ENCODE measurements around the gene PGAM2. TPM values are rescaled to one million over a fixed set of nuclear protein-coding genes. Genes with fewer than 3 reads are reported as not detected.
A peak's percentile ranks its signal among the peaks of the same experiment; 100 is the strongest.

PGAM2 gene
- total RNA-seq, 1 donor from 2014 or later, result 671 TPM

DNA sequence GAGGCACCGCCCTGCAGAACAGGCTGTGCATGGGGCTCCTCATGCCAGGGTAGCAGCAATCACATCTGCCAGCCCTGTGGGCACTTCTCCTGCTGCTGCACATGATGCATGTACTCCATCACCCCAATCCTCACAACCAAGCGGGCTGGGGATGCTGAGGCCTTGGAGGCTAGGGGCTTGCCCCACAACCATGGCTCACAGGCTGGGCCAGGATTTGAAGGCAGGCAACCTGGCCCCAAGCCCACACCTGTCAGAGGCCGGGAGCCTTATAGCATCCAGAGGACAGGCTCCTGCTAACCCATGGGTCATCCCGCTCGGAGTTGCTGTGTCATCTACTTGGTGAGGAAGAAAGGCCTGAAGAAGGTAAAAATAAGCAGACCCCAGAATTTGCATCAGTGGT, 14.8 kb upstream of the PGAM2 start:
- Histone ChIP-seq H3K27me3 (ENCODE audit: low read depth) (no peaks in the 10 kb centered on the region), H3K36me3 (peaks cover 55% of the 10 kb centered on the region), H3K27ac (replicated peaks) (peak overlapping the region; percentile 93), H3K4me1 (peaks cover 69% of the 10 kb centered on the region), H3K4me3 (no peak overlapping the region), H3K9me3 (replicated peaks) (no peaks in the 10 kb centered on the region)
- intact Hi-C loops (cut with micrococcal nuclease), result no loop called here
- DNase-seq, result peak; percentile 16
- TF ChIP-seq CTCF (IDR thresholded peaks at IDR 0.05; ENCODE audit: borderline replicate concordance), result no peak

GRCh38 chr7:44079331-44080021, 14.1 kb upstream of the PGAM2 start:
- no peaks in the 10 kb centered on the region for H3K27me3 ChIP-seq (ENCODE audit: low read depth)
- peaks cover 73% of the 10 kb centered on the region for H3K4me1 ChIP-seq
- no peak overlapping the region for H3K4me3 ChIP-seq
- H3K27ac ChIP-seq (replicated peaks), result peak overlapping the region; percentile 93
- intact Hi-C loops (cut with micrococcal nuclease), result no loop called here
- no peak for TF ChIP-seq CTCF (IDR thresholded peaks at IDR 0.05; ENCODE audit: borderline replicate concordance)
- H3K36me3 ChIP-seq, result peaks cover 57% of the 10 kb centered on the region
- no peaks in the 10 kb centered on the region for H3K9me3 ChIP-seq (replicated peaks)
- no peak for DNase-seq

GRCh38 chr7:44078521-44078920, 13.2 kb upstream of the PGAM2 start:
- Histone ChIP-seq H3K4me3 (no peak overlapping the region), H3K36me3 (peaks cover 66% of the 10 kb centered on the region), H3K4me1 (peaks cover 82% of the 10 kb centered on the region), H3K9me3 (replicated peaks) (no peaks in the 10 kb centered on the region), H3K27me3 (ENCODE audit: low read depth) (no peaks in the 10 kb centered on the region), H3K27ac (replicated peaks) (peak overlapping the region; percentile 93)
- DNase-seq, result no peak
- TF ChIP-seq CTCF (IDR thresholded peaks at IDR 0.05; ENCODE audit: borderline replicate concordance), result no peak
- intact Hi-C loops (cut with micrococcal nuclease), result no loop called here

GRCh38 chr7:44077681-44078091, 12.3 kb upstream of the PGAM2 start:
- TF ChIP-seq CTCF (IDR thresholded peaks at IDR 0.05; ENCODE audit: borderline replicate concordance), result no peak
- H3K9me3 ChIP-seq (replicated peaks), result no peaks in the 10 kb centered on the region
- H3K27ac ChIP-seq (replicated peaks), result peak overlapping the region; percentile 93
- DNase-seq, result peak; percentile 63
- H3K4me1 ChIP-seq, result peaks cover 84% of the 10 kb centered on the region
- peaks cover 72% of the 10 kb centered on the region for H3K36me3 ChIP-seq
- no peak overlapping the region for H3K4me3 ChIP-seq
- intact Hi-C loops (cut with micrococcal nuclease), result no loop called here
- H3K27me3 ChIP-seq (ENCODE audit: low read depth), result no peaks in the 10 kb centered on the region

GRCh38 chr7:44077061-44077460, 11.7 kb upstream of the PGAM2 start:
- DNase-seq, result no peak
- Histone ChIP-seq H3K4me1 (peaks cover 90% of the 10 kb centered on the region), H3K9me3 (replicated peaks) (no peaks in the 10 kb centered on the region), H3K27me3 (ENCODE audit: low read depth) (no peaks in the 10 kb centered on the region), H3K4me3 (no peak overlapping the region), H3K27ac (replicated peaks) (peak overlapping the region; percentile 93), H3K36me3 (peaks cover 72% of the 10 kb centered on the region)
- intact Hi-C loops (cut with micrococcal nuclease), result no loop called here
- no peak for TF ChIP-seq CTCF (IDR thresholded peaks at IDR 0.05; ENCODE audit: borderline replicate concordance)

All from left ventricle myocardium inferior (tissue), 1 donor.